Vagina (tissue), 2 donors: ENCODE measurements around the gene DUSP28.

Experiments
- CTCF ChIP-seq, 3 experiments: fragments of 450-650 bp in 2 of 3; fragments of 200-600 bp in 1 of 3; sonication (generic) in 1 of 3; IDR thresholded peaks; one replicate each; pipeline ENCODE4 v1.5.1; 2017 to 2019; ENCODE audit warnings: antibody characterized with exemption in 3 of 3, mild to moderate bottlenecking in 2 of 3, moderate library complexity in 2 of 3
- POLR2AphosphoS5 ChIP-seq, 2 donors: sonication (generic); formaldehyde crosslinking; IDR thresholded peaks; one replicate each; pipeline ENCODE4 v1.9.0; 2017; ENCODE audit warnings: antibody characterized with exemption in 2 of 2, mild to moderate bottlenecking in 2 of 2, low read depth in 1 of 2; ENCODE audit not compliant: insufficient read depth in 1 of 2

GRCh38 chr2:240520130-240520973 lies 39.8 kb upstream of the DUSP28 start:
- TF ChIP-seq CTCF (IDR thresholded peaks at IDR 0.05): no peak
- no peak for TF ChIP-seq POLR2AphosphoS5 (IDR thresholded peaks at IDR 0.05; ENCODE audit: insufficient read depth in 1 of 2, low read depth in 1 of 2)
